Measurements from ENCODE around the gene PCCA.

- TF ChIP-seq, protein P1, sequence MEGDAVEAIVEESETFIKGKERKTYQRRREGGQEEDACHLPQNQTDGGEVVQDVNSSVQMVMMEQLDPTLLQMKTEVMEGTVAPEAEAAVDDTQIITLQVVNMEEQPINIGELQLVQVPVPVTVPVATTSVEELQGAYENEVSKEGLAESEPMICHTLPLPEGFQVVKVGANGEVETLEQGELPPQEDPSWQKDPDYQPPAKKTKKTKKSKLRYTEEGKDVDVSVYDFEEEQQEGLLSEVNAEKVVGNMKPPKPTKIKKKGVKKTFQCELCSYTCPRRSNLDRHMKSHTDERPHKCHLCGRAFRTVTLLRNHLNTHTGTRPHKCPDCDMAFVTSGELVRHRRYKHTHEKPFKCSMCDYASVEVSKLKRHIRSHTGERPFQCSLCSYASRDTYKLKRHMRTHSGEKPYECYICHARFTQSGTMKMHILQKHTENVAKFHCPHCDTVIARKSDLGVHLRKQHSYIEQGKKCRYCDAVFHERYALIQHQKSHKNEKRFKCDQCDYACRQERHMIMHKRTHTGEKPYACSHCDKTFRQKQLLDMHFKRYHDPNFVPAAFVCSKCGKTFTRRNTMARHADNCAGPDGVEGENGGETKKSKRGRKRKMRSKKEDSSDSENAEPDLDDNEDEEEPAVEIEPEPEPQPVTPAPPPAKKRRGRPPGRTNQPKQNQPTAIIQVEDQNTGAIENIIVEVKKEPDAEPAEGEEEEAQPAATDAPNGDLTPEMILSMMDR (IDR thresholded peaks at IDR 0.05; ENCODE audit: insufficient read depth, low read length, poor library complexity, severe bottlenecking) = no peak
- no peak for TF ChIP-seq EZH2phosphoT487 (conservative IDR thresholded peaks at IDR 0.05; ENCODE audit: low read length)
Measured at GRCh38 chr13:100212904-100213553, 124.1 kb downstream of the PCCA start.
